GM12878 (cell line): Measurements from ENCODE around the gene HLTF. TPM values are rescaled to one million over a fixed set of nuclear protein-coding genes. Genes with fewer than 3 reads are reported as not detected.

Source experiments
- ATAC-seq: fragments of 200-7000 bp; cut with Tn5 transposase; 3 replicates; pipeline ENCODE4 v1.9.1; 2020; ENCODE audit warnings: mild to moderate bottlenecking, moderate library complexity
- BruUV-seq: library from RNA; stranded (reverse); fragments of 400-500 nt; replicated peaks from 2 replicates; lab custom pipeline; 2021; lab: Mats Ljungman, UMichigan
- CTCF ChIA-PET: fragments of 300-600 bp; sonication (Branson Sonifier 250); formaldehyde crosslinking; extraction: SDS; loops from one replicate; lab custom pipeline; 2021; ENCODE audit warnings: inconsistent platforms; lab: Yijun Ruan, JAX
- POLR2A ChIA-PET: fragments of 350-600 bp; formaldehyde crosslinking; extraction: SDS; loops from one replicate; lab custom pipeline; 2021; ENCODE audit warnings: inconsistent platforms; lab: Charles Lee
- RAD21 ChIA-PET: fragments of 300-600 bp; sonication (Branson Sonifier 250); formaldehyde crosslinking; loops from one replicate; lab custom pipeline; 2023; ENCODE audit warnings: antibody characterized with exemption; ENCODE audit not compliant: unreplicated experiment; lab: Charles Lee
- SMC1A ChIA-PET: fragments of 300-600 bp; sonication (Branson Sonifier 250); formaldehyde crosslinking; loops from one replicate; lab custom pipeline; 2023; ENCODE audit not compliant: unreplicated experiment, uncharacterized antibody; lab: Charles Lee
- DNase-seq: peaks from one replicate; pipeline ENCODE4 v3.0.0-alpha.2; 2011; ENCODE audit warnings: low read depth, low spot score
- FAIRE-seq: peaks from 3 replicates; lab custom pipeline; 2011; peaks lifted over from hg19 to GRCh38; lab: Jason Lieb, UNC
- H2AFZ ChIP-seq: 2 replicates; pipeline ENCODE4 v1.6.0; 2011; ENCODE audit warnings: low read depth, low read length, control low read depth; ENCODE audit not compliant: control insufficient read depth
- H3K27ac ChIP-seq: 2 replicates; pipeline ENCODE4 v1.5.1; 2011; ENCODE audit warnings: control low read depth; ENCODE audit not compliant: control insufficient read depth, insufficient read depth
- H3K27me3 ChIP-seq, 2 experiments: replicated peaks in 1 of 2; 2 replicates each; pipeline versions ENCODE4 v1.6.0 to v1.6.1; 2011; ENCODE audit warnings: low read length in 1 of 2; ENCODE audit not compliant: control insufficient read depth in 2 of 2, insufficient read depth in 2 of 2
- H3K36me3 ChIP-seq, 2 experiments: 2 replicates each; pipeline ENCODE4 v1.5.1; 2011; ENCODE audit warnings: low read length in 1 of 2; ENCODE audit not compliant: control insufficient read depth in 2 of 2, insufficient read depth in 2 of 2
- H3K4me1 ChIP-seq: 2 replicates; pipeline ENCODE4 v1.6.1; 2011; ENCODE audit warnings: mild to moderate bottlenecking, low read length, moderate library complexity, mixed read lengths; ENCODE audit not compliant: control insufficient read depth, insufficient read depth
- H3K4me2 ChIP-seq: 2 replicates; pipeline ENCODE4 v1.6.0; 2011; ENCODE audit warnings: control low read depth; ENCODE audit not compliant: control insufficient read depth, insufficient read depth
- H3K4me3 ChIP-seq: fragments of 200-600 bp; sonication (generic); 2 replicates; pipeline ENCODE4 v1.5.1; 2016
- H3K79me2 ChIP-seq: 2 replicates; pipeline ENCODE4 v1.6.0; 2011; ENCODE audit warnings: low read length; ENCODE audit not compliant: control insufficient read depth, insufficient read depth
- H3K9ac ChIP-seq: 2 replicates; pipeline ENCODE4 v1.8.0; 2011; ENCODE audit warnings: low read length, control low read depth, mixed read lengths; ENCODE audit not compliant: control insufficient read depth, insufficient read depth
- H3K9me3 ChIP-seq: replicated peaks from 3 replicates; pipeline ENCODE4 v1.5.1; 2011; ENCODE audit warnings: mild to moderate bottlenecking, low read length; ENCODE audit not compliant: control insufficient read depth, insufficient read depth
- H4K20me1 ChIP-seq: 2 replicates; pipeline ENCODE4 v1.6.0; 2011; ENCODE audit not compliant: control insufficient read depth, insufficient read depth
- GABPA ChIP-seq: IDR thresholded peaks from 2 replicates; pipeline ENCODE4 v1.6.1; 2014; ENCODE audit warnings: antibody characterized with exemption, low read depth, mild to moderate bottlenecking, inconsistent platforms
- MAX ChIP-seq: IDR thresholded peaks from 2 replicates; pipeline ENCODE4 v1.6.1; 2012; ENCODE audit warnings: low read depth, low read length, improper control_type of control experiment
- NR2C2 ChIP-seq: IDR thresholded peaks from 2 replicates; pipeline ENCODE4 v1.6.1; 2011; ENCODE audit warnings: borderline replicate concordance, low read depth; ENCODE audit not compliant: control insufficient read depth, insufficient read length
- RELB ChIP-seq: fragments of 450-650 bp; IDR thresholded peaks from 2 replicates; pipeline ENCODE4 v1.6.1; 2017; ENCODE audit warnings: low read depth, mild to moderate bottlenecking, moderate library complexity
- SIX5 ChIP-seq: IDR thresholded peaks from 2 replicates; pipeline ENCODE4 v1.6.1; 2011; ENCODE audit warnings: mild to moderate bottlenecking, low read depth, low read length, moderate library complexity; ENCODE audit not compliant: severe bottlenecking
- TARDBP ChIP-seq: IDR thresholded peaks from 2 replicates; pipeline ENCODE4 v1.6.1; 2016; ENCODE audit warnings: borderline replicate concordance
- ZNF592 ChIP-seq: fragments of 450-650 bp; IDR thresholded peaks from 2 replicates; pipeline ENCODE4 v1.6.1; 2017; ENCODE audit warnings: mild to moderate bottlenecking, moderate library complexity
- WGBS: methylation state at CpG from one replicate; pipeline ENCODE4 v1.1.6; 2016; ENCODE audit warnings: low lambda C conversion rate; ENCODE audit not compliant: insufficient replicate concordance, insufficient coverage; ENCODE audit errors: missing lambda C conversion rate; 5-methylcytosine and 5-hydroxymethylcytosine counted together
- in situ Hi-C: fragments of 300-500 bp; cut with MboI; formaldehyde crosslinking; loops from 9 replicates; pipeline ENCODE4 v1.14.3; 2018; ENCODE audit warnings: mixed read lengths
- intact Hi-C: fragments of 100-400 bp; cut with micrococcal nuclease; formaldehyde crosslinking; loops from one replicate; pipeline ENCODE4 v1.14.2; 2022; ENCODE audit not compliant: unreplicated experiment
- polyA plus RNA-seq, 11 experiments: library from polyadenylated mRNA; depleted of rRNA in 4 of 11; unstranded in 6 of 11; stranded (reverse) in 5 of 11; fragments of >200 nt; fragmentation: Nextera tagmentation in 4 of 11; fragmentation: Illumina TruSeq in 1 of 11; extraction: Ambion mirVana in 4 of 11; extraction: Trizol in 1 of 11; gene quantifications; 1 replicate in 1 of 11; 2 replicates in 10 of 11; pipeline versions ENCODE4 v1.2.1 to v1.2.3, GENCODE V29; 2011 to 2016; ENCODE audit warnings: inconsistent platforms in 2 of 11, missing spikeins in 2 of 11, low read depth in 1 of 11
- total RNA-seq, 4 experiments: library from RNA; depleted of rRNA in 3 of 4; stranded (reverse); fragments of >200 nt in 3 of 4; fragmentation: Illumina TruSeq in 1 of 4; extraction: Trizol in 1 of 4; gene quantifications; 2 replicates each; pipeline versions ENCODE4 v1.2.1 to v1.2.3, GENCODE V29; 2013 to 2021

Gene HLTF
- total and polyA plus RNA-seq, 10 of the 15 experiments (the other 5 are each of a cell fraction or from before 2014, with no cell fraction given), result 13.7 to 50.4 (median 31.7) TPM

GRCh38 chr3:149016242-149016641 is 70.1 kb downstream of the HLTF start (continued):
- no peak for TF ChIP-seq MAX
- TF ChIP-seq ZNF592, result no peak

- Histone ChIP-seq H3K36me3 (peaks cover 4 to 12% of the 10 kb centered on the region in 2 experiments; a peak in 3 of 4 replicates), H3K9ac (no peak overlapping the region), H2AFZ (no peak overlapping the region), H3K4me2 (no peak overlapping the region), H3K4me1 (no peaks in the 10 kb centered on the region), H3K79me2 (no peaks in the 10 kb centered on the region), H3K9me3 (no peaks in the 10 kb centered on the region), H3K27me3 (no peaks in the 10 kb centered on the region), H3K27ac (no peak overlapping the region), H3K4me3 (no peak overlapping the region), H4K20me1 (no peaks in the 10 kb centered on the region)
- ATAC-seq, result no peak
- ChIA-PET SMC1A (no interaction called here), POLR2A (interaction anchor here (0.6 kb wide), 1 partner anchor 23 kb away, joined by 3 read pairs; no protein-coding TSS in a partner anchor), RAD21 (no interaction called here), CTCF (no interaction called here)
- TF ChIP-seq RELB, result no peak
- TF ChIP-seq GABPA, result no peak
- no peak for TF ChIP-seq SIX5
- TF ChIP-seq TARDBP, result no peak
- TF ChIP-seq NR2C2, result no peak
- BruUV-seq, result no TSS peak
- intact Hi-C loops, result no loop called here
- in situ Hi-C loops, result no loop called here
- WGBS, result 73% methylated on average over 3 of the region's 3 CpGs
- no peak for FAIRE-seq
- no peak for DNase-seq
Measured at GRCh38 chr3:149015393-149015792, 70.9 kb downstream of the HLTF start.
